ENCODE results near the gene PLA2G4B.

PLA2G4B gene

GRCh38 chr15:41801185-41801584 lies 37.5 kb upstream of the PLA2G4B start:
- FAIRE-seq (no peak), DNase-seq (ENCODE audit: insufficient read length, low spot score) (no peak)
- TF ChIP-seq, protein P1, sequence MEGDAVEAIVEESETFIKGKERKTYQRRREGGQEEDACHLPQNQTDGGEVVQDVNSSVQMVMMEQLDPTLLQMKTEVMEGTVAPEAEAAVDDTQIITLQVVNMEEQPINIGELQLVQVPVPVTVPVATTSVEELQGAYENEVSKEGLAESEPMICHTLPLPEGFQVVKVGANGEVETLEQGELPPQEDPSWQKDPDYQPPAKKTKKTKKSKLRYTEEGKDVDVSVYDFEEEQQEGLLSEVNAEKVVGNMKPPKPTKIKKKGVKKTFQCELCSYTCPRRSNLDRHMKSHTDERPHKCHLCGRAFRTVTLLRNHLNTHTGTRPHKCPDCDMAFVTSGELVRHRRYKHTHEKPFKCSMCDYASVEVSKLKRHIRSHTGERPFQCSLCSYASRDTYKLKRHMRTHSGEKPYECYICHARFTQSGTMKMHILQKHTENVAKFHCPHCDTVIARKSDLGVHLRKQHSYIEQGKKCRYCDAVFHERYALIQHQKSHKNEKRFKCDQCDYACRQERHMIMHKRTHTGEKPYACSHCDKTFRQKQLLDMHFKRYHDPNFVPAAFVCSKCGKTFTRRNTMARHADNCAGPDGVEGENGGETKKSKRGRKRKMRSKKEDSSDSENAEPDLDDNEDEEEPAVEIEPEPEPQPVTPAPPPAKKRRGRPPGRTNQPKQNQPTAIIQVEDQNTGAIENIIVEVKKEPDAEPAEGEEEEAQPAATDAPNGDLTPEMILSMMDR (IDR thresholded peaks at IDR 0.05; ENCODE audit: insufficient read depth, missing control alignments), result no peak

GRCh38 chr15:41801850-41802455 lies 36.7 kb upstream of the PLA2G4B start:
- FAIRE-seq, result no peak
- TF ChIP-seq, protein P1 (IDR thresholded peaks at IDR 0.05; ENCODE audit: insufficient read depth, missing control alignments), result no peak
- no peak for DNase-seq (ENCODE audit: insufficient read length, low spot score)

DNA sequence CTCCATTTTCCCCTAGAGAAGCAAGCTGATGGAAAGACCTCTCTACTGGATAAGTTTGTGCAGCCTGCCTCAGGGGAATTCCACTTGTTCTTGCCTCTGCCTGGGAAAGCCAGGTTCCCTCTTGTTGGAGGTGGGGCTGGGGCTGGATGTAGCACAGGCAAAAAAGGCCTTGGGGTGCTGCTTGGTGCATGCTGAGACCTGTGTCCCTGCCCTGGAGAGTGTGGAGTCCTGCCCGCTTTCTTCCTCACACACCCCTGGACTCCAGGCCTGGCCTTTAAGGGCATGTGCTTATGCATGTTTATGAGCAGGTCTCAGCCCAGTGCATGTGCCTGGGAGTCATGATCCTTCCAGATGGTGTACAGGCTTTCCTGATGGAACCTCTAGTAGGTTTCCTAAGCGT lies 34.3 kb upstream of the PLA2G4B start:
- FAIRE-seq, result no peak
- DNase-seq (ENCODE audit: insufficient read length, low spot score), result no peak
- TF ChIP-seq, protein P1 (IDR thresholded peaks at IDR 0.05; ENCODE audit: insufficient read depth, missing control alignments), result no peak

- DNase-seq (ENCODE audit: insufficient read length, low spot score) (no peak), FAIRE-seq (no peak)
- TF ChIP-seq, protein P1 (IDR thresholded peaks at IDR 0.05; ENCODE audit: insufficient read depth, missing control alignments), result no peak
These were observed 33.6 kb upstream of the PLA2G4B start for GRCh38 chr15:41804916-41805666.

DNA sequence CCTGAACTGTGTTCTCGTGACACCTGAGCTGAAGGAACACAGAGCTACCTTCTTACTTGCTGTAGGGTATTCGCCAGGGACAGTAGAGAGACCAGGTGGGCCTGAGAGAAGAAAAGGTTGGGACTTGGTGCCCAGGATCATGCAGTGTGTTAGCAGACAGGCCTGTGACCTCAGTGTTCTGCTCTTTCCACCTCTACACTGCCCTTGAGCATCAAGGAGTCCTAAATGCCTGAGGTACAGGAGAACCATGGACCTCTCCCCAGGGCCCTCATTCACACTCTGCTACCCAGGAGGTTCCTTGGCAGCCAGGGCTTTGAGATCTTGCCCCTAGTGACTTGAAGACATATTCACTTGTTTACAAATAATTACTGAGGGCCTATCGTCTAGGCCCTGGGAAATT lies 32.9 kb upstream of the PLA2G4B start:
- DNase-seq (ENCODE audit: insufficient read length, low spot score) (no peak), FAIRE-seq (no peak)
- TF ChIP-seq, protein P1 (IDR thresholded peaks at IDR 0.05; ENCODE audit: insufficient read depth, missing control alignments), result no peak

GRCh38 chr15:41806291-41807181 lies 32.1 kb upstream of the PLA2G4B start:
- DNase-seq (ENCODE audit: insufficient read length, low spot score) (no peak), FAIRE-seq (no peak)
- TF ChIP-seq, protein P1 (IDR thresholded peaks at IDR 0.05; ENCODE audit: insufficient read depth, missing control alignments), result no peak
